GM20000 (cell line): ENCODE results near the gene UBE2G2.

Experiments
- DNase-seq: peaks from one replicate; pipeline ENCODE4 v3.0.0; 2012; ENCODE audit warnings: low spot score
- CTCF ChIP-seq: IDR thresholded peaks from 2 replicates; pipeline ENCODE4 v1.5.1; 2012; ENCODE audit warnings: mild to moderate bottlenecking, control low read depth; ENCODE audit errors: extremely low read depth, missing control alignments

Gene UBE2G2

GRCh38 chr21:44726826-44727225 is 74.8 kb downstream of the UBE2G2 start:
- DNase-seq = no peak
- no peak for TF ChIP-seq CTCF

GRCh38 chr21:44724926-44725325 is 76.7 kb downstream of the UBE2G2 start:
- no peak for TF ChIP-seq CTCF

GRCh38 chr21:44724196-44724595 is 77.4 kb downstream of the UBE2G2 start:
- no peak for DNase-seq
- TF ChIP-seq CTCF = no peak

More at GRCh38 chr21:44724926-44725325, 76.7 kb downstream of the UBE2G2 start:
- DNase-seq = no peak

GRCh38 chr21:44723177-44724131 is 78.2 kb downstream of the UBE2G2 start:
- no peak for DNase-seq
- TF ChIP-seq CTCF = no peak

- DNase-seq = no peak
- TF ChIP-seq CTCF = no peak
These were observed 78.9 kb downstream of the UBE2G2 start for GRCh38 chr21:44722731-44723130.

GRCh38 chr21:44720170-44720569 is 81.5 kb downstream of the UBE2G2 start:
- TF ChIP-seq CTCF = no peak
- DNase-seq = no peak
